ENCODE data around the gene RCOR2. TPM values are rescaled to one million over a fixed set of nuclear protein-coding genes. Genes with fewer than 3 reads are reported as not detected.
A peak's percentile ranks its signal among the peaks of the same experiment; 100 is the strongest.

Gene RCOR2
- total RNA-seq, 1 experiment from 2014 or later: 0.61 TPM

GRCh38 chr11:63888170-63889086 is 28.5 kb downstream of the RCOR2 start:
- in situ Hi-C loops (cut with HindIII; ENCODE audit: low pct_unique_long_range_greater_than_20kb, low sequenced_read_pairs): no loop called here
- DNase-seq (ENCODE audit: low read depth): peak; percentile 49

- in situ Hi-C loops (cut with HindIII; ENCODE audit: low pct_unique_long_range_greater_than_20kb, low sequenced_read_pairs): no loop called here
- no peak for DNase-seq (ENCODE audit: low read depth)
Measured at GRCh38 chr11:63887386-63887999, 29.5 kb downstream of the RCOR2 start.

GRCh38 chr11:63884196-63884932 is 32.6 kb downstream of the RCOR2 start:
- in situ Hi-C loops (cut with HindIII; ENCODE audit: low pct_unique_long_range_greater_than_20kb, low sequenced_read_pairs): no loop called here
- no peak for DNase-seq (ENCODE audit: low read depth)

- no peak for DNase-seq (ENCODE audit: low read depth)
- in situ Hi-C loops (cut with HindIII; ENCODE audit: low pct_unique_long_range_greater_than_20kb, low sequenced_read_pairs): no loop called here
Measured at GRCh38 chr11:63883791-63884190, 33.2 kb downstream of the RCOR2 start.

- in situ Hi-C loops (cut with HindIII; ENCODE audit: low pct_unique_long_range_greater_than_20kb, low sequenced_read_pairs): no loop called here
- DNase-seq (ENCODE audit: low read depth): no peak
Measured at GRCh38 chr11:63882555-63883242, 34.3 kb downstream of the RCOR2 start.

- in situ Hi-C loops (cut with HindIII; ENCODE audit: low pct_unique_long_range_greater_than_20kb, low sequenced_read_pairs): no loop called here
- DNase-seq (ENCODE audit: low read depth): no peak
Measured at GRCh38 chr11:63880403-63880790, 36.6 kb downstream of the RCOR2 start.

GRCh38 chr11:63879598-63880402 is 37.2 kb downstream of the RCOR2 start:
- DNase-seq (ENCODE audit: low read depth): no peak
- in situ Hi-C loops (cut with HindIII; ENCODE audit: low pct_unique_long_range_greater_than_20kb, low sequenced_read_pairs): no loop called here

- DNase-seq (ENCODE audit: low read depth): no peak
- in situ Hi-C loops (cut with HindIII; ENCODE audit: low pct_unique_long_range_greater_than_20kb, low sequenced_read_pairs): no loop called here
Measured at GRCh38 chr11:63877658-63878241, 39.2 kb downstream of the RCOR2 start.

GRCh38 chr11:63876616-63877015 is 40.3 kb downstream of the RCOR2 start:
- no peak for DNase-seq (ENCODE audit: low read depth)
- in situ Hi-C loops (cut with HindIII; ENCODE audit: low pct_unique_long_range_greater_than_20kb, low sequenced_read_pairs): no loop called here

GRCh38 chr11:63875506-63876065 is 41.4 kb downstream of the RCOR2 start:
- in situ Hi-C loops (cut with HindIII; ENCODE audit: low pct_unique_long_range_greater_than_20kb, low sequenced_read_pairs): no loop called here
- DNase-seq (ENCODE audit: low read depth): no peak

- no peak for DNase-seq (ENCODE audit: low read depth)
- in situ Hi-C loops (cut with HindIII; ENCODE audit: low pct_unique_long_range_greater_than_20kb, low sequenced_read_pairs): no loop called here
Measured at GRCh38 chr11:63874511-63874910, 42.5 kb downstream of the RCOR2 start.

- DNase-seq (ENCODE audit: low read depth): no peak
- in situ Hi-C loops (cut with HindIII; ENCODE audit: low pct_unique_long_range_greater_than_20kb, low sequenced_read_pairs): no loop called here
Measured at GRCh38 chr11:63873311-63873710, 43.7 kb downstream of the RCOR2 start.

GRCh38 chr11:63872800-63873197 is 44.2 kb downstream of the RCOR2 start:
- no peak for DNase-seq (ENCODE audit: low read depth)
- in situ Hi-C loops (cut with HindIII; ENCODE audit: low pct_unique_long_range_greater_than_20kb, low sequenced_read_pairs): no loop called here

GRCh38 chr11:63871962-63872799 is 44.8 kb downstream of the RCOR2 start:
- DNase-seq (ENCODE audit: low read depth): peak; percentile 94
- in situ Hi-C loops (cut with HindIII; ENCODE audit: low pct_unique_long_range_greater_than_20kb, low sequenced_read_pairs): no loop called here

GRCh38 chr11:63870351-63871140 is 46.4 kb downstream of the RCOR2 start:
- in situ Hi-C loops (cut with HindIII; ENCODE audit: low pct_unique_long_range_greater_than_20kb, low sequenced_read_pairs): no loop called here
- no peak for DNase-seq (ENCODE audit: low read depth)

GRCh38 chr11:63869683-63870082 is 47.3 kb downstream of the RCOR2 start:
- DNase-seq (ENCODE audit: low read depth): no peak
- in situ Hi-C loops (cut with HindIII; ENCODE audit: low pct_unique_long_range_greater_than_20kb, low sequenced_read_pairs): no loop called here

Data from Caki2 (cell line).